EH (cell line): ENCODE data around the gene FADS1.

Experiments used
- DNase-seq: peaks from one replicate; pipeline ENCODE4 v3.0.0-alpha.2; 2015; ENCODE audit warnings: low read depth

Gene FADS1

GRCh38 chr11:61846362-61847020 lies 29.7 kb upstream of the FADS1 start:
- no peak for DNase-seq

GRCh38 chr11:61844909-61845565 lies 28.2 kb upstream of the FADS1 start:
- DNase-seq = no peak

GRCh38 chr11:61842528-61842820 lies 25.7 kb upstream of the FADS1 start:
- DNase-seq = no peak

- DNase-seq = no peak
Observed at GRCh38 chr11:61841636-61842527, 25.1 kb upstream of the FADS1 start.

GRCh38 chr11:61840371-61840770 lies 23.6 kb upstream of the FADS1 start:
- DNase-seq = no peak

- DNase-seq = no peak
Observed at GRCh38 chr11:61839742-61840141, 22.9 kb upstream of the FADS1 start.

GRCh38 chr11:61838921-61839320 lies 22.1 kb upstream of the FADS1 start:
- DNase-seq = no peak

- no peak for DNase-seq
Observed at GRCh38 chr11:61838501-61838900, 21.7 kb upstream of the FADS1 start.

- no peak for DNase-seq
Observed at GRCh38 chr11:61837411-61838005, 20.7 kb upstream of the FADS1 start.

- no peak for DNase-seq
Observed at GRCh38 chr11:61836193-61836592, 19.4 kb upstream of the FADS1 start.

GRCh38 chr11:61834278-61835048 lies 17.7 kb upstream of the FADS1 start:
- DNase-seq = peak; percentile 73

- no peak for DNase-seq
Observed at GRCh38 chr11:61833926-61834277, 17.1 kb upstream of the FADS1 start.

GRCh38 chr11:61833471-61833870 lies 16.7 kb upstream of the FADS1 start:
- no peak for DNase-seq

GRCh38 chr11:61832754-61833153 lies 16.0 kb upstream of the FADS1 start:
- DNase-seq = no peak

GRCh38 chr11:61832207-61832606 lies 15.4 kb upstream of the FADS1 start:
- no peak for DNase-seq

GRCh38 chr11:61830237-61831105 lies 13.7 kb upstream of the FADS1 start:
- peak; percentile 72 for DNase-seq

- DNase-seq = no peak
Observed at GRCh38 chr11:61829806-61830205, 13.0 kb upstream of the FADS1 start.

- DNase-seq = peak; percentile 35
Observed at GRCh38 chr11:61828629-61829407, 12.0 kb upstream of the FADS1 start.

- DNase-seq = no peak
Observed at GRCh38 chr11:61828379-61828628, 11.5 kb upstream of the FADS1 start.

GRCh38 chr11:61827571-61828378 lies 11.0 kb upstream of the FADS1 start, which contains the start of gene FADS2:
Gene FADS2 (plus strand): TSS chr11:61828300. CDS start chr11:61828391, 91 bp downstream.
- peak; percentile 98 for DNase-seq
